Measurements from ENCODE around the gene ANKRD63. TPM values are rescaled to one million over a fixed set of nuclear protein-coding genes. Genes with fewer than 3 reads are reported as not detected.

Gene ANKRD63
- total RNA-seq, 1 donor from 2014 or later: not detected

DNA sequence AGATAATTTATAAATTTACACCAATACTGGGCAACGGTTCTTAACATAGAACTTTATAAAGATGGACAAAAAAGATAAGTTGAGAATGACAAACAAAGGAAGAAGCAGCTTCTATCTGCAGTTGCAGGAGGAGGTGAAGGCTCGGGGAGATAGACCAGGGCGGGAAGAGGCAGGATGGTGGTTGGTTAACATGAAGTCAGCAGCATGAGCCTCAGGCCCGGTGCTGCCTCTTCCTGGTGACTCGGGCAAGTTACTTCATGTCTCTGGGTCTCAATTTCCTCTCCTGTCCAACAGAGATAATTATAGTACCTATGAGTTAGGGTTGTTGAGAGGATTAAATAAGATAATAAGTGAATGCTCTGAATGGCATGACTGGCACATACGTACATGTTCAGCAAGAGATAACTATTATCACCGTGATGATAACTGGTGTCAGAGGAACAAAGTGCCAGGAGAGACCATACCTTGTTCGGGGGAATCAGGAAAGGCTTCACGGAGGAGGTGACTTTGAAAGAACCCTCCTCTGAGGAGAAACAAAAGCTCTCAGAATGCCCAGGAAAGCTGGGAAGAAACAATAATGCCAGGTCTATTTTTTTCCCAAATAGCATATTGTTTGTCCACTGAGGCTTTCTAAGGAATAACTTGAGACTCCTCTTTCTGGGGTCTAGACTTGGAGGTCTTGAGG is 39.6 kb downstream of the ANKRD63 start:
- DNase-seq (ENCODE audit: low read depth in 2 of 2): no peak

DNA sequence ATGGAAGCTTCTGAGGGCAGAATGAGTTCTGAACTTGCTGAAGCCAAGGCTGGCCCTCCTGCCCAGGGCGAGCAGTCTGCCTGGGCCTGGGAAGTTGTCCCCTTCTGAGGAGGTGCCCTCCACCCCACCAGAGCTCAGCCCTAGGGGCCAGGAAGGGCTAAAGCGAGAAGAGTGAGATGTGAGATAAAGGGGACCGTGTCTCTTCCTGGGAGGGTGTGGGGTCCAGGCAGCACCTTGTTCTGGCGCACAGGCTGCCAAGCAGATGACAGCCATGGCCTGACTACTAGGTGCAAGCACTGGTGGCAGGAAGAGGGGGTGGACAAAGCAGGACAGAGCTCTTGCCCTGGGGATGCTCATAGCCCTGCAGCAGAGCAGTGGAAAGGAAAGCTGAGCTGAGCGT is 40.3 kb downstream of the ANKRD63 start:
- no peak for DNase-seq (ENCODE audit: low read depth in 2 of 2)

DNA sequence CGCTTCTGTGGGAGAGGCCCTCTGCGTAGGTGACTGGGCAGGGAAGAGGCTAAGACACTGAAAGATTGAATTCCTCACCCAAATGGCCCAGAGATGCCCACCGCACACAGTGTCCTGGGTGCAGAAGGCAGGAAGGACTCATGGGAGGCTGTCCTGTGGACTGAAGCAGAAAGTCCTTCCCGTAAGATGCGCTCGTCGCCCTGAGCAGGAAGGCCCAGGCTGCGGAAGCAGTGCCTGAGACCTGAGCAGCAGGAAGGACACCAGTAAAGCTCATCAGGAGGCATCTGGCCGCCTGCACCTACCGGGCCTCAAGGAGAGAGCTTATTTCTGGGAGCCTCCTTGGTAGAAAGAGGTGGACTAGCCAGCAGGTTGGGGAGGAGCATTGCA is 40.7 kb downstream of the ANKRD63 start:
- DNase-seq (ENCODE audit: low read depth in 2 of 2): no peak

DNA sequence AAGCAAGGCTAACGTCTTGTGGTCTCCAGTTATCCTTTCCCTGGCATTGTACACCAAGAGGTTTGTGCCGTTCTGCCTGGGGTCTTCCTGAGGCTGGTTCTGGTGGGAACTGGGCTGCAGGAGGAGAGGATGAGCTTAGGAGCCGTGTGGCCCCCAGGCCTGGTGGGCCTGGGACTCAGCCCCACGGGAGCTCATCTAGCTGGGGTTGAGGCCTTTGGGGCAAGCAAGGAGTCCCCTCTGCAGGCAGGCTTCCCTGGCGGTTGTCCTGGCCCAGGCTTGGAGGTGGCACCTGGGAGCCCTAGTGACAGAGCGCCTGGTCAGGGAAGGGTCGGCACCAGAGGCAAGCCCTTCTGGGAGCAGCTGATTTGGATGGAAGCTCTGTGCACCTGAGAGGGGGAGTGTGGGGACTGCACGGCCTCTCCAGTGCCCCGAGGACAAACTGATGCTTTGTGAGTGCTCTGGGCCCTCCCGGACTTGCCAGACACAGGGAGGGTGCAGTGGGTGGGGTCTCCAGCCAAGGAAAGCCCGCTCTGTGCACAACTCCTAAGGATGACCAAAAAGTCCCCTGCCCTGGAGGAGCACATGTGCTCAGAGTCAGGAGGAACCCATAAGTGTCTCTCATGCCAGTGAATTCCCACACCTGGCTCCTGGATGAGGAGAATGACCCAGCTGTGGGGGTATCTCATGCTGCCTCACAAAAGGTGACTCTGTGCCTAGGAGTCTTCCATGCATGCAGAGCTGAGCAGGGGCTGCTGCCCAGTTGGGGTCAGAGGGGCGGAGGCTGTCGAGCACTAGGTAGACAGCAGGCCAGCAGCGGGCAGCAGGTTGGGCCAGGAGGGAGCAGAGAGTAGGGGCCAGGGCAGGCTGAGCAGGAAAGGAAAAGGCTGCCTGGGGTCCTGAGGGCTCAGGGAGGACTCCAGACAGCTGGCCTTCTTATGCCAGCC is 41.3 kb downstream of the ANKRD63 start:
- no peak for DNase-seq (ENCODE audit: low read depth in 2 of 2)

DNA sequence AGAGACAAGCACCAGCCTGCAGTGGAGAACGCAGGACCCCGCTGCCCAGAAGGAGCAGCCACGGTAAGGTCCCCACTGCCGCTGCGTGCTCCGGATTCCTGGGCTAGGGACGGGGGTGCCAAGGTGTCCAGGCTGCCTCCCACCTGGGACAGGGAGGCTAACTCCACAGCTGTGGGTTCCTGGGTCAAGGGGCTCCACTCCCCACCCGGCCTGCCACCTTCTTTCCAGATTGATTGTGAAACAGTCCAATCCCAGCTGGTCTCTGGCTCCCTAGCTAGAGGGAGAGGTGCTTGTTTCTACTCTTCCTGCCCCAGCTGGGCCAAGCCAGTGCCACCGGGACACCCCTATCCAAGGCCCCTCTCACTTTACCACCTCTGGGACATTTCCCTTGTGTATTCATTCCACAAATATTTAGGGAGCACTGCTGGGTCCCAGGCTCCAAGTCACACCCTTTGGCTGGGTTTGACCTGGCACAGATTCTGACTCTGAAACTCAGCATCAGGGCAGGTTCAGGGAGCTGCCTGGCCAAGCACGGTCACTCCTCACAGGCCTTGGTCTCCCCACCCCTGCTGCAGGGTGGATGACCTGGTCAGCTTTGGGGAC is 42.1 kb downstream of the ANKRD63 start:
- no peak for DNase-seq (ENCODE audit: low read depth in 2 of 2)

DNA sequence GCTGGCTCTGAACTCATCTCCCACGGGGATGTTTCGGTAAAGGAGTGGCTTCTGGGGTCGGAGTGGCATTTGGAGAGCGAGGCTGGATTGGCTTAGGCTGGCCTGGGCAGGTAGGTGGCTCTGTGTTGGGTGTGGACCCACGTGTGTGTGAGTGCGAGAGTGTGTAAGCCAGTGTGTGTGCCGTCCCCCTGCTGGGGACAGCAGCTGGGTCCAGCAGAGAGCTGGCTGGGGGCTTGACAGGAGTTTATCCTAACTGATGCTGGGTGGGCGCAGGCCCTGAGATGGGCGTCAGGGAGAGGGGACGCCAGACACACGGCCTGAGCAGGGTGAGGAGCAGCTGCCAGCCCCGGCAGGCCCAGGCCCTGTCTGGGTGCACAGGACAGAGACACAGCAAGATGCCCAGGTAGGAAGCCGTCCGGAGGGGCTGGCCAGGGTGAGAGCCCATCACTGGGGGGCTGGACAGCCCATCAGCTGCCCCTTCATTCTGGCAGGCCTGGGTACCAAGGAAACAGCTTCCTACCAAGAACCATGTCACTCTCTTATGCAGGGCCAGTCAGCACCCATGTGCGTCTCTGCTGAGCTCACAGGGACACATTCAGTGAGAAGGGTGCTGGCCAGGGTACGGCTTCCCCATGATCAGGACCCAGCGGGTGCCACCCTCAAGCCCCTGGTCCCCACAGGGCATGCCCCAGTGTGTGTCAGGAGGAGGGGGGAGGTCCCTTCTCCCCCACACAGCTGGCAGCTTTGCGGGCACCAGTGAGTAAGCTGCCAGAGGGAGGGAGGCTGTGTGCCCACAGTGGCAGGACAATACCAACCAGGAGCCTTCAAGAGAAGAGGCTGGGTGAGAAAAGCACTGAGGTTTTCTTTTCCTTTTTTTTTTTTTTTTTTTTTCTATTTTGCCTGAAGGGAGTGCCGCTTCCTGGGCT is 42.9 kb downstream of the ANKRD63 start:
- DNase-seq (ENCODE audit: low read depth in 2 of 2): no peak

DNA sequence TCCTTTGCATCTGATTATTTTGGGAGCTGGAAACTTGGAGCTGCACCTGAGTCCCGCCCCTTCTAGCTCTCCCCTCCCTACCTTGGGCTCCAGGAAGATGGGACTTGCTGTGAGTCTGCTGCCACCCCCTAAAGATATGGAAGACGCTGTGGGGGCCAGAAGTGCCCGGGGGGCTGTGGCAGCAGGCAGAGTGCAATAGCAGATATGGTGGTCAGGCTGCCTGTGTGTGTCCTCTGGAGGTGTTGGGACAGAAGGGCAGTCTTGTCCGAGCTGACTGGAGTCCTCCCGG is 43.5 kb downstream of the ANKRD63 start:
- DNase-seq (ENCODE audit: low read depth in 2 of 2): no peak

DNA sequence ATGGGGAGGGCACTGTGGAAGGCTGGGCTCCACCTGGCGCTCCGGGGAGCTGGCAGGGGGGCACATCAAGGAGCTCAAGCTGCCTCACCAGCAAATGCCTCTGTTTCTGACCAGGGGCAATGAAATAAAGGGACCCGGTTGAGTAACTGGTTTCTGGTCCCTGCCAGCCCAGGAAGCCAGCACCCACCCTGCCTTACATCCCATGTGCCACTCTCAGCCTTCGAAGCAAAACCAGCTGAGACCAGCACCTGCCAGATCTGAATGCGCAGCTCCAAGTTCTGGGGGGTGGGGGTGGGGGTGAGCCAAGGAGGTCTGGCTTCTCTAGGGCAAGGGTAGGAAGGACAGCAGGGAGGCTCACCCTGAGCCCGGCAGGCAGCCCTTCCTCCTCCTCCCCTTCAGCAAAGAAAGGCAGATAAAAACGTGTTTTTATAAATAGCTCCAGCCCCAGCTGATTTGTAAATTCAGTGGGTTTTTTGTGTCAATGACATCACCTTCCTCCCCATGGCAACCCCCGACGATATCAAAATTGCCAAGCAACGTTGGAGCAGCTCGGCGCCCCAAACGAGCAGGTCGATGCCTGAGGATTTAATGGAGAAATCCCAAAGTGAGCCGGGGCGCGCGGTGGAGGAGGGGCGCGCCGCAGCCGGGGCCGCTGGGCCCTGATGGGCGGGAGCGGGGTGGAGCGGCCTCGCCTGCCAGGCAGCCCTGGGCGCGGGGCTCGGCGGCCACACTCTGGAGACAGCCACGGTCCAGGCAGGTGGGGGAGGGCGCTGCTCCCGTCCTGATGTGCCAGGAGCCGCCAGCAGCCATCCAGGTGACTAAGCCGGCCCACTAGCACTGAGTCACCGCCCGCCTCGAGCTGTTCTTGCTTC is 44.1 kb downstream of the ANKRD63 start, which contains the start of gene PAK6:
Gene PAK6, plus strand, starts transcription at position 532 of the 872 bp plus-strand sequence. CDS start 25,723 bp downstream, outside the sequence.
- DNase-seq (ENCODE audit: low read depth in 2 of 2): peak in 1 of 2 donors; percentile 38

DNA sequence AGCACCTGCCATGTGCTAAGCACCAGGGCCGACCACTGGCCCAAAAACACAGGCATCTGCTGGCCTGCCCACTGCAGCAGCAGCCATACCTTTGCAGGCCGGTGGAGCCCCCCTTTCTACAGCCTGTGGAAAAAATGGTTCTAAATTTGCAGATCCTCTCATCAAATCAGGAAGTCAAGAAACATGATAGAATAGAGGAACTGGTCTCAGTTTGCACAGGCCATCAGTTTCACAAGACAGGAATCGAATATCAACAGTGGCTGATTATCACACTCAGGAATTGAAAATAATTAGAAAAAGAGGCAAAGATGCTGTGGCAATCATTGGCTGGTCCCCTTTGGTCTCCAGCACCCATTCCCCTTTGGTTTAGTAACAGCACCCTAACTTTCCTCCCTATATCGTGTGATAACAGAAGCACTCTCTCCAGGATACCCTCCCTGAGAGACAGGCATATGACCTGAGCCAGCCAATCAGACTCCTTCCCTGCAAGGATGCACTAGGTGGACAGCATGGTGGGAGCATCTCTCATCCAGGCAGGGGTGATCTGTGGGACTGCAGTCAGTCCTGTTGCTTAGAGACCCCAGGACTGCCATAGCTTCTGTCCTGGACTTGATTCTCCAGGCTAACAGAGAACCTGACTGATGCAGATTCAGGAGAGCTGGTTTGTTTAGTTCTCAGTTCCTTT is 47.5 kb downstream of the ANKRD63 start:
- DNase-seq (ENCODE audit: low read depth in 2 of 2): no peak

DNA sequence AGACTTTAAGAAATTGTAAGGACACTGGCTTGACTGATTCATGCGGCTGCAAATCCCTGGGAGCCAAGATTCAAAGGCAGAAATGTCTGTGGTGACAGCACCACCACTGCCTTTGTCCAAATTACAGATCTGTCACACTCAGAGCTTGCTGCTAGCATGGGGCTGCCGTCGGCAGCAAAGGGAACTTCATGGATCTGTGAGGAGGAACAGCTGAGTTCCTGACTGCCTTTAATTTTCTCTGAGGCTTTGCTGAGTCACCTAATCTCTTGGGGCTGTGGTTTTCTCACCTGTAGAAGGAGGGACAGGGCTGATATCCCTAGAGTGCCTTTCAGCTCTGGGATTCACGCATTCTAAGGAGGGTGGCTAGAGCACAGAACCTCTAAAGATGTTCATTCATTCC is 48.1 kb downstream of the ANKRD63 start:
- no peak for DNase-seq (ENCODE audit: low read depth in 2 of 2)

DNA sequence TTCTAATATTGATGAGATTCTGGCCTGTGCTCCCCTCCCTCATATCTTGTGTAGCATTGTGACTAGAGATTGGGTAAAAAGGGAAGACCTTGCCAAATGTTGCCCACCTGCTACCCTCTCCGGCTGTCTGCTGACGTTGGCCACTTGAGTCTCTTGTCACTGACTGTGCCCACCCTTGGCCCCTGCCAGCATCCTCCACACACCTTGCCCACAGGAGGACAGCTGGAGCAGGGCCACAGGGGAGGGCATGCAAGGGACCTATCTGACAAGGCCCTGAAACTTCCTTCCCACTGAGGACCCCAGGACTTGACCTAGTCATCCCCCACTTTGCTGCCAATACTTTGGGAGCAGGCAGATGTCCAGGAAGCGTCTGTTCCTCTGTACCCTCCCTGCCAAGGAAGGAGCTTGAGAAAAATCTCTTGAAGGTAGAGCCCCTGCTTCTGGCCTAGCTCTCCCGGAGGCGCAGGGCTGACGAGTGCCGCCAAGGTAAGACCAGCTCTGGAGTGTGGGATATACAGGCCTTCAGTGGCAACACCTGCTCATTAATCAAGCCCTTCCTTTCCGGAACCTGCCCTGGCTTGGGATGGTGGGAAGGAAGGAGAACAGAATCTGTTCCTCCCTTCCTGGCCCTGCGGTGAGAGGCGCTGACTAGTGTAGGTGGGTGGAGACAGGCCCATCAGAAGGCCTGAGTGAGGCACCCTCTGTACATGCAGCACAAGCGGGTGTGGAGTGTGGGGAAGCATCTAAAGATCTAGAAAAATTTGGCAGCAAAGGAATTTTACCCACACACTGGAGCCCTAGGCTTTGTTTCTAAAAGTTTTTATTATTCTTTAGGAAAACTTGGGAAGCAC is 48.9 kb downstream of the ANKRD63 start:
- DNase-seq (ENCODE audit: low read depth in 2 of 2): no peak

DNA sequence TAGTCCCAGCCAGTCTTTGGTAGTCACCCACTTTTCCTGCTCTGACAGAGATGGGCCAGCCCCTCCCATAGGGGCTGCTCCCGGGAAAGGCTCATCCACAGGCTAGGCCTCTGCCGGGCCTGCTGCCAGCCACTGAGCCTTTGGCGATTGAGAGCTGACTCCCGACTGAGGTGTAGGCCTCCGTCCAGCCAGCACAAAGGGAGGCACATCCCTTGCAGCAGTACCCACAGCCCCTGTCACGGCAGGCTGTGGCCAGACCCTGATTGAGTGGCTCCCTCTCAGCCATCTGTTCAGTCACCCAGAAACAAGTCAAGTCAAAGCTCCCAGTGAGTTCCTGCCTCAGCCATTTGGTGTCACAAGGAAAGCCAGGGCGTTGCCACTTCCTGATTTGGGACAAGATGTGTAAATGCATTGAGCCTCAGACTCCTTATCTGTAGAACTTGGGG is 50.2 kb downstream of the ANKRD63 start:
- no peak for DNase-seq (ENCODE audit: low read depth in 2 of 2)

Other genes starting within 250 kb of the ANKRD63 start
- gene SRP14, start 243.9 kb downstream of the ANKRD63 start, total RNA-seq: 130 and 163 TPM in 2 replicates
- 4.1 and 7.0 TPM in 2 replicates for gene BMF, start 174.2 kb downstream of the ANKRD63 start, total RNA-seq
- 8.5 and 20.2 TPM in 2 replicates for gene BUB1B, start 122.0 kb downstream of the ANKRD63 start, total RNA-seq
- gene PAK6, start 44.0 kb downstream of the ANKRD63 start, total RNA-seq: not detected in 2 replicates
- gene PLCB2, start 24.9 kb upstream of the ANKRD63 start, total RNA-seq: under 0.01 TPM in 1 of 2 replicates, not detected in the other
- gene INAFM2, start 40.6 kb upstream of the ANKRD63 start, total RNA-seq: 9.0 and 17.8 TPM in 2 replicates
- 6.5 and 13.3 TPM in 2 replicates for gene CCDC9B, start 57.9 kb upstream of the ANKRD63 start, total RNA-seq
- gene PHGR1, start 68.0 kb upstream of the ANKRD63 start, total RNA-seq: not detected in 2 replicates
- under 0.01 and 0.13 TPM in 2 replicates for gene DISP2, start 75.2 kb upstream of the ANKRD63 start, total RNA-seq
- 23.9 and 26.4 TPM in 2 replicates for gene KNSTRN, start 99.7 kb upstream of the ANKRD63 start, total RNA-seq
- gene IVD, start 122.7 kb upstream of the ANKRD63 start, total RNA-seq: 30.3 and 31.4 TPM in 2 replicates
- gene BAHD1, start 157.9 kb upstream of the ANKRD63 start, total RNA-seq: 5.5 and 9.4 TPM in 2 replicates
- 5.9 and 8.9 TPM in 2 replicates for gene CHST14, start 187.9 kb upstream of the ANKRD63 start, total RNA-seq